ENCODE data around the gene ADAM23.

The ADAM23 gene

DNA sequence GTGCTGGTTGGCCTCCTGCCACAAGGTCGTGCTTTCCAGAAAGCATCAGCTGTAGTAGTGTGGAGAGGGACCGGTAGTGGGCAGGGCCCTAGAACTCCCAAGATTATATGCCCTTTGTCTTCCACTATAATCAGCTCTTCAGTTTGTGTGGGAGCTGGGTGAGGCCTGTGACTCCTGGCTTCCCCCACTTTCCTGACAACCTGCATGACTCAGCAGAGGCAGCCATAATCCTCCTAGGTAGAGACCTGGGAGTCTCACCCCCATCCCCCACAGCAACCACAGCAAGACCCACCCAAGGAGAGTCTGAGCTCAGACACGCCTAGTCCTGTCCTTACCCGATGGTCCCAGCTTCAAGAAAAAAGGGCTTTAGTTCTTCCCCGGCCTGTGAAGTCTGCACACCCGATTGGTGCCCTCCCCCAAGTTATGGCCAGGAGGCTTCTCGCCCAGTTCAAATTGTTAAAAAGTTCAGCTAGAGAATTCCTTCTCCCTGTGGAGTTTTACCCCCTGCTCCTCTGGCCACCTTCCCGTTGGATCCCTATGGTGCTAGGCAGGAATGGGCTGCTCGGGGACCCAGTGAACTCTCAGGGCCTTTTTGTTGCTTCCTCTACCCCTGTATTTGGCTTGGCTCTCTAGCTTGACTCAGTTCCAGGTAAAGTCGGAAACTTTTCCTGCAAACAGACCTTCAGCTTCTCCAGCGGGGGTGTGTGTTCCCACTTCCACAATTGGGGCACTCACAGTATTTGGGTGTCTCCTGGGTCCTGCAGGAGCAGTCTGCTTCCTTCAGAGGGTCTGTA, 141.2 kb downstream of the ADAM23 start:
- ChIA-PET POLR2A (no interaction called here), CTCF (no interaction called here)
- TF ChIP-seq, protein P1, sequence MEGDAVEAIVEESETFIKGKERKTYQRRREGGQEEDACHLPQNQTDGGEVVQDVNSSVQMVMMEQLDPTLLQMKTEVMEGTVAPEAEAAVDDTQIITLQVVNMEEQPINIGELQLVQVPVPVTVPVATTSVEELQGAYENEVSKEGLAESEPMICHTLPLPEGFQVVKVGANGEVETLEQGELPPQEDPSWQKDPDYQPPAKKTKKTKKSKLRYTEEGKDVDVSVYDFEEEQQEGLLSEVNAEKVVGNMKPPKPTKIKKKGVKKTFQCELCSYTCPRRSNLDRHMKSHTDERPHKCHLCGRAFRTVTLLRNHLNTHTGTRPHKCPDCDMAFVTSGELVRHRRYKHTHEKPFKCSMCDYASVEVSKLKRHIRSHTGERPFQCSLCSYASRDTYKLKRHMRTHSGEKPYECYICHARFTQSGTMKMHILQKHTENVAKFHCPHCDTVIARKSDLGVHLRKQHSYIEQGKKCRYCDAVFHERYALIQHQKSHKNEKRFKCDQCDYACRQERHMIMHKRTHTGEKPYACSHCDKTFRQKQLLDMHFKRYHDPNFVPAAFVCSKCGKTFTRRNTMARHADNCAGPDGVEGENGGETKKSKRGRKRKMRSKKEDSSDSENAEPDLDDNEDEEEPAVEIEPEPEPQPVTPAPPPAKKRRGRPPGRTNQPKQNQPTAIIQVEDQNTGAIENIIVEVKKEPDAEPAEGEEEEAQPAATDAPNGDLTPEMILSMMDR (IDR thresholded peaks at IDR 0.05; ENCODE audit: control extremely low read depth, extremely low read depth, low read depth, missing control alignments): no peak
- DNase-seq (ENCODE audit: extremely low spot score): no peak

DNA sequence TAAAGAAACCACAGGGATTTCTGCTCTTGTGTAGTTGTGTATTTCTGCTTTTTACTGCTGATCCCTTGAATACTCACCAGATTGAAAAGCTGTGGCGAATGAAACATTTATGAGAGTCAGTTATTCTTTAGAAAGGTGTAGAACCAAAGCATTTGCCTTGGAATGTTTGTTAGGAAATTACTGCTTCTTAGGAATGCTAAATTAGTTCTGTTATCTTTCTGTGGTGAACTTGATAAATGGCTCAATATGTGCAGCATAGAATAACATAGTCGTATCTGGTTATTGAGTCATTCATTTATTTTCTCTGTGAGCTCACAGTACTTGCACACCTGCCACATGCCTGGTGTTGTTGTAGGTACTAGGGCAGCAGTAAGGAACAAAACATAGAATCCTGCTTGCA, 142.0 kb downstream of the ADAM23 start:
- ChIA-PET POLR2A (no interaction called here), CTCF (interaction anchor here (1.5 kb wide), 1 partner anchor 9 kb away, joined by 3 read pairs; no protein-coding TSS in a partner anchor)
- DNase-seq (ENCODE audit: extremely low spot score): no peak
- TF ChIP-seq, protein P1 (IDR thresholded peaks at IDR 0.05; ENCODE audit: control extremely low read depth, extremely low read depth, low read depth, missing control alignments): no peak

DNA sequence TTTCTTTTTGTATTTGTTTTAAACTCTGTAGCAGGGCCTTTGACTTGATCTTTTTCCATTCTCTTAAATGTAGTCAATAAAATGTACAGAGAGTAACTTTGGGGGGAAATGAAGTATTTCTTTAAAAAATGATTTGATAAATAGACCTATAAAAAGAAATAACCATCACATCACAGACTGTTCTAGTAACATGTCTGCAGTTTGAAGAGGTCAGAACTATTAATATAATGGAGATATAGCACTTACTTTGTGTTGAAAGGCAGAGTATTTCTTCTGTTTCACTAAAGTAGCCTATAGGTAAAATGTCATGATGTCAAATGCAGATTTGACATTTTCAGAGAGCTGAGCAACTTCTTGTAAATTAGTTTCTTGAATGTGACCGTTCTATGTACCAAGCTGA, 143.3 kb downstream of the ADAM23 start:
- ChIA-PET CTCF (interaction anchor here (1.5 kb wide), 1 partner anchor 8 kb away, joined by 3 read pairs; no protein-coding TSS in a partner anchor), POLR2A (no interaction called here)
- TF ChIP-seq, protein P1 (IDR thresholded peaks at IDR 0.05; ENCODE audit: control extremely low read depth, extremely low read depth, low read depth, missing control alignments): no peak
- no peak for DNase-seq (ENCODE audit: extremely low spot score)

DNA sequence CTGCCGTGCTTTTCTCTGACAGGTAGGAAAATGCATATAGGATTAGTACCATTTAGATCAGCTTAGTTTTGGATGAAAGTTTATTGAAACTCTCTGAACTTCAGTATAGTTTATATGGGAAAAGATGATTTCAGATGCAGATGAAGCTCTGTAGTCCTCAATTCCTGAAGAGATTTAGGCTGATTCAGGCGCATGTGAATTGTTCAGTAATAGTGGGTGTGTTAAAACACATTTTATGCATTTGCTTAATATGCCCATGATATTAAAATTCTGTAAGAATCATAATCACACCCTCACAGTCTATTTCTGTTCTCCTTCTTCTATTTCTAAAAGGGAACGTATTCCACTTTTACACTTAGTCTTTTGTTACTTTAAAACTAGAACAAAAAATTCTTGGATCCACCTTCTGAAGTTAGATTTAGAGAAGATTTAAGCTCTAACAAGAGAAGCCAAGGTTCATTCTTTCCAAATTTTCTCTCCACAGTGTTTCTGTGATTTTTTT, 154.4 kb downstream of the ADAM23 start:
- CTCF ChIA-PET: no interaction called here
- TF ChIP-seq, protein P1 (IDR thresholded peaks at IDR 0.05; ENCODE audit: control extremely low read depth, extremely low read depth, low read depth, missing control alignments): no peak
- no peak for DNase-seq (ENCODE audit: extremely low spot score)
- POLR2A ChIA-PET: no interaction called here

DNA sequence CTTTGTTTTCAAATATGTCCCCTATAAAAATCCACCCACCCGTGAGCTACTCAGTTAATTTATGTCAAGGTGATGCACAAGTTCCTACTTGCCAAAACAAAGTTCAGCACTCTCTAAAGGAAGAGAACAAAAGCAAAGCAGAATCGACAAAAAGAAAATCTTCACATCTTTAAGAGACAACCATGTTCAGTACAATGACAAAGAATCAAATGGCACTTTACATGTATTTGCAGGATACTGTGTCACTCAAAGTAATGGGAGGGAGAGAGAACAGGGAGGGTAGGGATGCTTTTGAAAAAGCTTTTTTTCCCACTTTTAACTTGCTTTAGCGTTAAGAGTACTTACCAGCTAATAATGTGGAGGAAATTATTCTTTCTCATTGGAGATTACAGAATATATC, 159.9 kb downstream of the ADAM23 start:
- POLR2A ChIA-PET: no interaction called here
- TF ChIP-seq, protein P1 (IDR thresholded peaks at IDR 0.05; ENCODE audit: control extremely low read depth, extremely low read depth, low read depth, missing control alignments): no peak
- CTCF ChIA-PET: no interaction called here
- DNase-seq (ENCODE audit: extremely low spot score): no peak

DNA sequence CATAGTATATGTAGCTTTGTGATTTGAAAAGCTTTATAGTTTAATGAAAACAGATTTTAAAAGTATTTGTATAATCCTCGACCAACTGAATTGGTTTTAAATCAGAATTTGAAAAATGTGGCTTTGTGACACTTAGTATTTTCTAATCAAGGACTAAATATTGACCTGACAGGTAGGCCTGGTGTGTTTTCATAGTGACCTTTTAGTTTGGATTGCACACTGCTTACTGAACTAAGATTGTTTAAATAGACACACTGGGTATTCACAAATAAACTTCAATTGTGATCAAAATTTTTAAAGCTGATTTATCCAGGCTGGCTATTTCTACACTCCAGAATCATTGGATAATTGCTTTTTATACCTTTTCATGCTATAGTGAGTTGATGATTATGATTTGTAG, 167.1 kb downstream of the ADAM23 start:
- DNase-seq (ENCODE audit: extremely low spot score): no peak
- ChIA-PET CTCF (interaction anchor here (1.7 kb wide), 1 partner anchor 13 kb away, joined by 5 read pairs; no protein-coding TSS in a partner anchor), POLR2A (no interaction called here)
- TF ChIP-seq, protein P1 (IDR thresholded peaks at IDR 0.05; ENCODE audit: control extremely low read depth, extremely low read depth, low read depth, missing control alignments): no peak

Data from GM10248 (cell line).